ENCODE results near the gene RPRD1B.

The RPRD1B gene

GRCh38 chr20:38115896-38116295 lies 82.3 kb downstream of the RPRD1B start:
- H3K9me3 ChIP-seq (ENCODE audit: control insufficient read depth, low read length): no peaks in the 10 kb centered on the region
- H3K4ac ChIP-seq (ENCODE audit: low read depth in 1 of 2, low read length in 2 of 2): no peak overlapping the region
- no peak overlapping the region for H3K4me3 ChIP-seq (ENCODE audit: insufficient read depth in 1 of 2, low read depth in 1 of 2, low read length in 2 of 2)
- 80% methylated on average over 1 of the region's 2 CpGs for WGBS
- no peak overlapping the region for H4K91ac ChIP-seq (ENCODE audit: low read length)
- no peak overlapping the region for H3K27ac ChIP-seq (ENCODE audit: low read length, poor library complexity, severe bottlenecking)
- H3K9ac ChIP-seq (ENCODE audit: low read length): no peak overlapping the region
- no peak overlapping the region for H2AFZ ChIP-seq (ENCODE audit: low read depth, low read length)
- H3K14ac ChIP-seq (ENCODE audit: low read length in 2 of 2): no peak overlapping the region
- no peak overlapping the region for H2AK5ac ChIP-seq (ENCODE audit: low read length, severe bottlenecking)
- H3K4me2 ChIP-seq (ENCODE audit: low read length, poor library complexity, severe bottlenecking): no peak overlapping the region
- no peak overlapping the region for H3K18ac ChIP-seq (ENCODE audit: low read depth in 1 of 2, low read length in 2 of 2)
- H3K36me3 ChIP-seq (ENCODE audit: control insufficient read depth in 1 of 2, insufficient read depth in 2 of 2, low read depth in 1 of 2, low read length in 2 of 2): no peaks in the 10 kb centered on the region
- DNase-seq: no peak
- H3K27me3 ChIP-seq (ENCODE audit: control insufficient read depth in 1 of 2, insufficient read depth in 1 of 2, low read length in 2 of 2): peaks cover 0 to 5% of the 10 kb centered on the region in 2 experiments
- no peak overlapping the region for H2BK15ac ChIP-seq (ENCODE audit: low read depth, poor library complexity, severe bottlenecking)
- H4K8ac ChIP-seq (ENCODE audit: low read length): no peak overlapping the region
- H3K79me1 ChIP-seq (replicated peaks; ENCODE audit: low read length, poor library complexity, severe bottlenecking): no peaks in the 10 kb centered on the region
- H3K23ac ChIP-seq (ENCODE audit: low read length in 2 of 2): no peak overlapping the region
- peaks cover 2% of the 10 kb centered on the region for H3K4me1 ChIP-seq (ENCODE audit: control insufficient read depth, insufficient read depth, low read depth, low read length)
- H2BK12ac ChIP-seq (ENCODE audit: low read length in 2 of 2): no peak overlapping the region
- H2BK5ac ChIP-seq (ENCODE audit: low read depth, low read length, poor library complexity, severe bottlenecking): no peak overlapping the region
- no peak overlapping the region for H2BK120ac ChIP-seq (ENCODE audit: low read depth, low read length)

- Histone ChIP-seq H2BK12ac (ENCODE audit: low read length in 2 of 2) (no peak overlapping the region), H2BK5ac (ENCODE audit: low read depth, low read length, poor library complexity, severe bottlenecking) (no peak overlapping the region), H2AK5ac (ENCODE audit: low read length, severe bottlenecking) (no peak overlapping the region), H2AFZ (ENCODE audit: low read depth, low read length) (no peak overlapping the region), H3K79me1 (replicated peaks; ENCODE audit: low read length, poor library complexity, severe bottlenecking) (no peaks in the 10 kb centered on the region), H3K4ac (ENCODE audit: low read depth in 1 of 2, low read length in 2 of 2) (no peak overlapping the region), H3K18ac (ENCODE audit: low read depth in 1 of 2, low read length in 2 of 2) (no peak overlapping the region), H4K91ac (ENCODE audit: low read length) (no peak overlapping the region), H3K9me3 (ENCODE audit: control insufficient read depth, low read length) (no peaks in the 10 kb centered on the region), H3K27ac (ENCODE audit: low read length, poor library complexity, severe bottlenecking) (no peak overlapping the region), H3K36me3 (ENCODE audit: control insufficient read depth in 1 of 2, insufficient read depth in 2 of 2, low read depth in 1 of 2, low read length in 2 of 2) (no peaks in the 10 kb centered on the region), H3K9ac (ENCODE audit: low read length) (no peak overlapping the region), H3K27me3 (ENCODE audit: control insufficient read depth in 1 of 2, insufficient read depth in 1 of 2, low read length in 2 of 2) (peaks cover 0 to 2% of the 10 kb centered on the region in 2 experiments), H4K8ac (ENCODE audit: low read length) (no peak overlapping the region), H3K4me1 (ENCODE audit: control insufficient read depth, insufficient read depth, low read depth, low read length) (peaks cover 2% of the 10 kb centered on the region), H2BK120ac (ENCODE audit: low read depth, low read length) (no peak overlapping the region), H3K4me2 (ENCODE audit: low read length, poor library complexity, severe bottlenecking) (no peak overlapping the region), H2BK15ac (ENCODE audit: low read depth, poor library complexity, severe bottlenecking) (no peak overlapping the region), H3K4me3 (ENCODE audit: insufficient read depth in 1 of 2, low read depth in 1 of 2, low read length in 2 of 2) (no peak overlapping the region), H3K23ac (ENCODE audit: low read length in 2 of 2) (no peak overlapping the region), H3K14ac (ENCODE audit: low read length in 2 of 2) (no peak overlapping the region)
- WGBS: no CpG with 5 or more reads among the region's 3 CpGs
- no peak for DNase-seq
These were observed 83.0 kb downstream of the RPRD1B start for GRCh38 chr20:38116409-38117165.

- DNase-seq: no peak
- Histone ChIP-seq H3K14ac (ENCODE audit: low read length in 2 of 2) (no peak overlapping the region), H2BK5ac (ENCODE audit: low read depth, low read length, poor library complexity, severe bottlenecking) (no peak overlapping the region), H3K27ac (ENCODE audit: low read length, poor library complexity, severe bottlenecking) (peak overlapping the region; percentile 42), H3K23ac (ENCODE audit: low read length in 2 of 2) (no peak overlapping the region), H3K4me2 (ENCODE audit: low read length, poor library complexity, severe bottlenecking) (no peak overlapping the region), H2AFZ (ENCODE audit: low read depth, low read length) (no peak overlapping the region), H3K4me3 (ENCODE audit: insufficient read depth in 1 of 2, low read depth in 1 of 2, low read length in 2 of 2) (no peak overlapping the region), H3K79me1 (replicated peaks; ENCODE audit: low read length, poor library complexity, severe bottlenecking) (no peaks in the 10 kb centered on the region), H3K4me1 (ENCODE audit: control insufficient read depth, insufficient read depth, low read depth, low read length) (peaks cover 3% of the 10 kb centered on the region), H2BK12ac (ENCODE audit: low read length in 2 of 2) (no peak overlapping the region), H3K27me3 (ENCODE audit: control insufficient read depth in 1 of 2, insufficient read depth in 1 of 2, low read length in 2 of 2) (no peaks in the 10 kb centered on the region), H2AK5ac (ENCODE audit: low read length, severe bottlenecking) (no peak overlapping the region), H2BK120ac (ENCODE audit: low read depth, low read length) (no peak overlapping the region), H3K9me3 (ENCODE audit: control insufficient read depth, low read length) (no peaks in the 10 kb centered on the region), H3K18ac (ENCODE audit: low read depth in 1 of 2, low read length in 2 of 2) (no peak overlapping the region), H4K8ac (ENCODE audit: low read length) (no peak overlapping the region), H3K4ac (ENCODE audit: low read depth in 1 of 2, low read length in 2 of 2) (no peak overlapping the region), H2BK15ac (ENCODE audit: low read depth, poor library complexity, severe bottlenecking) (no peak overlapping the region), H4K91ac (ENCODE audit: low read length) (no peak overlapping the region), H3K36me3 (ENCODE audit: control insufficient read depth in 1 of 2, insufficient read depth in 2 of 2, low read depth in 1 of 2, low read length in 2 of 2) (no peaks in the 10 kb centered on the region), H3K9ac (ENCODE audit: low read length) (no peak overlapping the region)
- 94% methylated on average over 1 of the region's 2 CpGs for WGBS
These were observed 83.7 kb downstream of the RPRD1B start for GRCh38 chr20:38117205-38117604.

- no peak overlapping the region for H2BK120ac ChIP-seq (ENCODE audit: low read depth, low read length)
- no peak overlapping the region for H2AFZ ChIP-seq (ENCODE audit: low read depth, low read length)
- no peaks in the 10 kb centered on the region for H3K36me3 ChIP-seq (ENCODE audit: control insufficient read depth in 1 of 2, insufficient read depth in 2 of 2, low read depth in 1 of 2, low read length in 2 of 2)
- no peaks in the 10 kb centered on the region for H3K79me1 ChIP-seq (replicated peaks; ENCODE audit: low read length, poor library complexity, severe bottlenecking)
- H2BK15ac ChIP-seq (ENCODE audit: low read depth, poor library complexity, severe bottlenecking): no peak overlapping the region
- no peaks in the 10 kb centered on the region for H3K27me3 ChIP-seq (ENCODE audit: control insufficient read depth in 1 of 2, insufficient read depth in 1 of 2, low read length in 2 of 2)
- no peak for DNase-seq
- H3K18ac ChIP-seq (ENCODE audit: low read depth in 1 of 2, low read length in 2 of 2): peak overlapping the region in 1 of 2 experiments; percentile 49
- H2AK5ac ChIP-seq (ENCODE audit: low read length, severe bottlenecking): no peak overlapping the region
- no peak overlapping the region for H3K14ac ChIP-seq (ENCODE audit: low read length in 2 of 2)
- H3K4me2 ChIP-seq (ENCODE audit: low read length, poor library complexity, severe bottlenecking): no peak overlapping the region
- H4K8ac ChIP-seq (ENCODE audit: low read length): no peak overlapping the region
- H3K4ac ChIP-seq (ENCODE audit: low read depth in 1 of 2, low read length in 2 of 2): no peak overlapping the region
- no peak overlapping the region for H2BK12ac ChIP-seq (ENCODE audit: low read length in 2 of 2)
- H3K4me3 ChIP-seq (ENCODE audit: insufficient read depth in 1 of 2, low read depth in 1 of 2, low read length in 2 of 2): no peak overlapping the region
- H3K9ac ChIP-seq (ENCODE audit: low read length): no peak overlapping the region
- peak overlapping the region; percentile 28 for H3K27ac ChIP-seq (ENCODE audit: low read length, poor library complexity, severe bottlenecking)
- H2BK5ac ChIP-seq (ENCODE audit: low read depth, low read length, poor library complexity, severe bottlenecking): no peak overlapping the region
- no peak overlapping the region for H3K23ac ChIP-seq (ENCODE audit: low read length in 2 of 2)
- WGBS: 4% methylated on average over 3 of the region's 3 CpGs
- H3K9me3 ChIP-seq (ENCODE audit: control insufficient read depth, low read length): no peaks in the 10 kb centered on the region
- no peak overlapping the region for H4K91ac ChIP-seq (ENCODE audit: low read length)
- H3K4me1 ChIP-seq (ENCODE audit: control insufficient read depth, insufficient read depth, low read depth, low read length): peaks cover 3% of the 10 kb centered on the region
These were observed 84.1 kb downstream of the RPRD1B start for GRCh38 chr20:38117635-38118034.

Measured in mesenchymal stem cell (in vitro differentiated cells and primary cell).